Activated CD8-positive, alpha-beta T cell treated with anti-CD3 and anti-CD28 coated beads for 36 hours (primary cell): ENCODE results near the gene HMCN2. TPM values are rescaled to one million over a fixed set of nuclear protein-coding genes. Genes with fewer than 3 reads are reported as not detected.
A peak's percentile ranks its signal among the peaks of the same experiment; 100 is the strongest.

ENCODE experiments used
- ATAC-seq: fragments of 200-7000 bp; cut with Tn5 transposase; one replicate; pipeline ENCODE4 v1.10.0; 2021; ENCODE audit warnings: mild to moderate bottlenecking, moderate library complexity
- CTCF ChIA-PET: fragments of 350-600 bp; sonication (Branson Sonifier 250); formaldehyde crosslinking; loops from one replicate; lab custom pipeline; 2021; ENCODE audit warnings: antibody characterized with exemption; lab: Charles Lee
- POLR2A ChIA-PET: fragments of 350-600 bp; sonication (Branson Sonifier 250); formaldehyde crosslinking; loops from one replicate; lab custom pipeline; 2021; ENCODE audit warnings: antibody characterized with exemption; lab: Charles Lee
- DNase-seq: peaks from one replicate; pipeline ENCODE4 v3.0.0-alpha.2; 2020
- H3K27ac Mint-ChIP-seq: one replicate; pipeline ENCODE4 v1.8.0; 2021; ENCODE audit warnings: mild to moderate bottlenecking, mixed read lengths
- H3K27me3 Mint-ChIP-seq: one replicate; pipeline ENCODE4 v1.8.0; 2021; ENCODE audit warnings: mixed read lengths
- H3K36me3 Mint-ChIP-seq: one replicate; pipeline ENCODE4 v1.8.0; 2021; ENCODE audit warnings: low read depth, mixed read lengths
- H3K4me1 Mint-ChIP-seq: one replicate; pipeline ENCODE4 v1.8.0; 2021; ENCODE audit warnings: low read depth, mixed read lengths
- H3K4me3 Mint-ChIP-seq: one replicate; pipeline ENCODE4 v1.8.0; 2021; ENCODE audit warnings: mild to moderate bottlenecking, moderate library complexity, mixed read lengths
- H3K9me3 Mint-ChIP-seq: one replicate; pipeline ENCODE4 v1.8.0; 2021; ENCODE audit warnings: mixed read lengths
- CTCF ChIP-seq: fragments of 200-600 bp; IDR thresholded peaks from one replicate; pipeline ENCODE4 v1.8.0; 2022; ENCODE audit warnings: antibody characterized with exemption, mild to moderate bottlenecking
- intact Hi-C: fragments of 100-400 bp; cut with micrococcal nuclease; formaldehyde crosslinking; loops from one replicate; pipeline ENCODE4 v1.10.0; 2022
- total RNA-seq, 2 experiments: library from RNA; stranded (reverse); gene quantifications; one replicate each; pipeline ENCODE4 v1.2.3, GENCODE V29; 2021

Gene HMCN2
- not detected for total RNA-seq

- no peak for TF ChIP-seq CTCF
- intact Hi-C loops, result no loop called here
- no peak within 1 kb of the TSS for H3K27ac Mint-ChIP-seq
- peak; percentile 18 for DNase-seq
- ATAC-seq, result peak; percentile 42
- peaks cover 2% of the 10 kb centered on the region for H3K4me1 Mint-ChIP-seq
- ChIA-PET POLR2A (no interaction called here), CTCF (no interaction called here)
- H3K9me3 Mint-ChIP-seq, result no peaks in the 10 kb centered on the region
- no peak within 1 kb of the TSS for H3K4me3 Mint-ChIP-seq
- H3K36me3 Mint-ChIP-seq, result no peaks in the 10 kb centered on the region
- H3K27me3 Mint-ChIP-seq, result peaks cover 64% of the 10 kb centered on the region
Observed at GRCh38 chr9:130265431-130266235, at the start of gene HMCN2. TSS of gene HMCN2 (plus strand) at chr9:130265760. CDS start at chr9:130265879, 119 bp downstream.

GRCh38 chr9:130217838-130218237, 47.7 kb upstream of the HMCN2 start:
- no peaks in the 10 kb centered on the region for H3K9me3 Mint-ChIP-seq
- TF ChIP-seq CTCF, result no peak
- no peaks in the 10 kb centered on the region for H3K27me3 Mint-ChIP-seq
- peaks cover 4% of the 10 kb centered on the region for H3K4me1 Mint-ChIP-seq
- intact Hi-C loops, result no loop called here
- H3K36me3 Mint-ChIP-seq, result peaks cover 3% of the 10 kb centered on the region
- ChIA-PET CTCF (interaction anchor here (0.6 to 2.1 kb wide), 2 partner anchors 50 to 111 kb away, joined by 3 to 7 read pairs; no protein-coding TSS in a partner anchor), POLR2A (no interaction called here)
- H3K4me3 Mint-ChIP-seq, result no peak overlapping the region
- ATAC-seq (no peak), DNase-seq (no peak)
- H3K27ac Mint-ChIP-seq, result no peak overlapping the region

- peaks cover 3% of the 10 kb centered on the region for H3K36me3 Mint-ChIP-seq
- H3K27me3 Mint-ChIP-seq, result no peaks in the 10 kb centered on the region
- TF ChIP-seq CTCF, result no peak
- intact Hi-C loops, result no loop called here
- no peaks in the 10 kb centered on the region for H3K9me3 Mint-ChIP-seq
- no peak overlapping the region for H3K4me3 Mint-ChIP-seq
- no peak overlapping the region for H3K27ac Mint-ChIP-seq
- CTCF ChIA-PET, result no interaction called here
- ATAC-seq, result no peak
- POLR2A ChIA-PET, result no interaction called here
- no peak for DNase-seq
- H3K4me1 Mint-ChIP-seq, result peaks cover 4% of the 10 kb centered on the region
Observed at GRCh38 chr9:130219661-130220096, 45.9 kb upstream of the HMCN2 start.

GRCh38 chr9:130220352-130220751, 45.2 kb upstream of the HMCN2 start:
- ChIA-PET POLR2A (no interaction called here), CTCF (no interaction called here)
- ATAC-seq (no peak), DNase-seq (no peak)
- Mint-ChIP-seq H3K9me3 (no peaks in the 10 kb centered on the region), H3K4me1 (peaks cover 4% of the 10 kb centered on the region), H3K4me3 (no peak overlapping the region), H3K27ac (no peak overlapping the region), H3K27me3 (no peaks in the 10 kb centered on the region), H3K36me3 (peaks cover 3% of the 10 kb centered on the region)
- intact Hi-C loops, result no loop called here
- no peak for TF ChIP-seq CTCF

GRCh38 chr9:130222833-130223232, 42.7 kb upstream of the HMCN2 start:
- H3K27me3 Mint-ChIP-seq, result no peaks in the 10 kb centered on the region
- H3K9me3 Mint-ChIP-seq, result peaks cover 8% of the 10 kb centered on the region
- no peak overlapping the region for H3K4me3 Mint-ChIP-seq
- POLR2A ChIA-PET, result interaction anchor here (1.0 to 1.2 kb wide), 2 partner anchors 93 to 116 kb away, joined by 3 read pairs; no protein-coding TSS in a partner anchor
- peaks cover 8% of the 10 kb centered on the region for H3K36me3 Mint-ChIP-seq
- CTCF ChIA-PET, result no interaction called here
- no peak for TF ChIP-seq CTCF
- H3K4me1 Mint-ChIP-seq, result no peaks in the 10 kb centered on the region
- no peak for DNase-seq
- H3K27ac Mint-ChIP-seq, result no peak overlapping the region
- intact Hi-C loops, result no loop called here
- no peak for ATAC-seq
